ENCODE results near the gene SEPTIN8. TPM values are rescaled to one million over a fixed set of nuclear protein-coding genes. Genes with fewer than 3 reads are reported as not detected.

Gene SEPTIN8
- total and polyA plus RNA-seq, 2 of the 13 experiments (the other 11 are each of a cell fraction or from before 2014, with no cell fraction given): 41.4 to 49.9 TPM

DNA sequence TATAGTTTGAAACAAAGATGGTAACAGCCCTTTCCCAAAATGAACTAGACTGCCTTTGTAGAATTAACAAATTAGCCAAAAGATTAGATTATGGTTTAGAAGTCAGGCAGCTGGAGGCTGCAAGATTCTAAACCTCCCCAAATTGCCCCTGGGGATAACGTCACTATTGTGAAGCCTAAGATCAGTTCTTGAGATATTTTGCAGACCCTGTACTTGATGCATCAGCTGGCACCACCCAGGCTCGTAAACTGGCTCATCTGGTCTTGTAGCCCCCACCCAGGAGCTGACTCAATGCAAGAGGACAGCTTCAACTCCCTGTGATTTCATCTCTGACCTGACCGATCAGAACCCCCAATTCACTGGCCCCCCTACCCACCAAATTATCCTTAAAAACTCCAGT, 31.8 kb upstream of the SEPTIN8 start:
- TF ChIP-seq ZNF841 (CRISPR knock-in tag; IDR thresholded peaks at IDR 0.05; ENCODE audit: borderline replicate concordance): no peak
- no peak for TF ChIP-seq IKZF1 (IDR thresholded peaks at IDR 0.05)
- TF ChIP-seq HOXA9 (CRISPR knock-in tag; IDR thresholded peaks at IDR 0.05; ENCODE audit: borderline replicate concordance): no peak
- no peak for TF ChIP-seq MAZ (IDR thresholded peaks at IDR 0.05; ENCODE audit: borderline replicate concordance, low read depth, low read length)
- no peak for TF ChIP-seq MAZ (CRISPR knock-in tag; IDR thresholded peaks at IDR 0.05; ENCODE audit: low read depth)
- no peak for TF ChIP-seq ZC3H13 (CRISPR knock-in tag; IDR thresholded peaks at IDR 0.05)
- no peak for TF ChIP-seq ZMYM4 (CRISPR knock-in tag; IDR thresholded peaks at IDR 0.05)
- no peak for TF ChIP-seq POGZ (CRISPR knock-in tag; IDR thresholded peaks at IDR 0.05)
- no peak for TF ChIP-seq ZNF619 (CRISPR knock-in tag; IDR thresholded peaks at IDR 0.05)
- TF ChIP-seq SRSF1 (optimal IDR thresholded peaks at IDR 0.05; ENCODE audit: low read depth, low read length): no peak
- TF ChIP-seq TP53 (CRISPR knock-in tag; conservative IDR thresholded peaks at IDR 0.05): no peak
- no peak for TF ChIP-seq MAFG (CRISPR knock-in tag; IDR thresholded peaks at IDR 0.05)
- TF ChIP-seq NCOR1 (IDR thresholded peaks at IDR 0.05; ENCODE audit: borderline replicate concordance, low read length): no peak
- TF ChIP-seq, protein P1, sequence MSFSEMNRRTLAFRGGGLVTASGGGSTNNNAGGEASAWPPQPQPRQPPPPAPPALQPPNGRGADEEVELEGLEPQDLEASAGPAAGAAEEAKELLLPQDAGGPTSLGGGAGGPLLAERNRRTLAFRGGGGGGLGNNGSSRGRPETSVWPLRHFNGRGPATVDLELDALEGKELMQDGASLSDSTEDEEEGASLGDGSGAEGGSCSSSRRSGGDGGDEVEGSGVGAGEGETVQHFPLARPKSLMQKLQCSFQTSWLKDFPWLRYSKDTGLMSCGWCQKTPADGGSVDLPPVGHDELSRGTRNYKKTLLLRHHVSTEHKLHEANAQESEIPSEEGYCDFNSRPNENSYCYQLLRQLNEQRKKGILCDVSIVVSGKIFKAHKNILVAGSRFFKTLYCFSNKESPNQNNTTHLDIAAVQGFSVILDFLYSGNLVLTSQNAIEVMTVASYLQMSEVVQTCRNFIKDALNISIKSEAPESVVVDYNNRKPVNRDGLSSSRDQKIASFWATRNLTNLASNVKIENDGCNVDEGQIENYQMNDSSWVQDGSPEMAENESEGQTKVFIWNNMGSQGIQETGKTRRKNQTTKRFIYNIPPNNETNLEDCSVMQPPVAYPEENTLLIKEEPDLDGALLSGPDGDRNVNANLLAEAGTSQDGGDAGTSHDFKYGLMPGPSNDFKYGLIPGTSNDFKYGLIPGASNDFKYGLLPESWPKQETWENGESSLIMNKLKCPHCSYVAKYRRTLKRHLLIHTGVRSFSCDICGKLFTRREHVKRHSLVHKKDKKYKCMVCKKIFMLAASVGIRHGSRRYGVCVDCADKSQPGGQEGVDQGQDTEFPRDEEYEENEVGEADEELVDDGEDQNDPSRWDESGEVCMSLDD (CRISPR knock-in tag; IDR thresholded peaks at IDR 0.05; ENCODE audit: borderline replicate concordance): no peak
- no peak for TF ChIP-seq HDAC1 (CRISPR knock-in tag; IDR thresholded peaks at IDR 0.05)
- no peak for TF ChIP-seq FOXA1 (IDR thresholded peaks at IDR 0.05)
- TF ChIP-seq FOXA1 (CRISPR knock-in tag; IDR thresholded peaks at IDR 0.05): no peak
- in situ Hi-C loops (cut with HindIII; ENCODE audit: extremely low pct_ligation_motif_present, low pct_unique_long_range_greater_than_20kb) (no loop called here), intact Hi-C loops (cut with micrococcal nuclease; ENCODE audit: unreplicated experiment) (no loop called here)
- POLR2A ChIA-PET: interaction anchor here (1.3 to 5.8 kb wide), 4 partner anchors 8 to 31 kb away, joined by 3 to 176 read pairs (median 34); partner anchors contain the start of gene SHROOM1
- FAIRE-seq (no peak), ATAC-seq (no peak), DNase-seq (ENCODE audit: low spot score) (no peak)
- H3K9me3 ChIP-seq (ENCODE audit: low read length): no peaks in the 10 kb centered on the region
- 54% methylated on average over 3 of the region's 3 CpGs for WGBS (ENCODE audit: low lambda C conversion rate)
- no TSS peak for BruUV-seq (replicated peaks)
- no peaks in the 10 kb centered on the region; a peak in 1 of 5 replicates for H3K27me3 ChIP-seq (ENCODE audit: control insufficient read depth in 1 of 2, insufficient read depth in 2 of 2, low read length in 2 of 2)
- peak overlapping the region; percentile 27; the same call in 1 of the 2 replicates for H3K9ac ChIP-seq (ENCODE audit: insufficient read depth, low read depth, low read length)
- peaks cover 12% of the 10 kb centered on the region for H3K79me2 ChIP-seq (ENCODE audit: insufficient read depth, low read length)
- peak overlapping the region in 1 of 3 experiments; percentile 17; a peak in 1 of 6 replicates for H3K4me3 ChIP-seq (replicated peaks in 1 of 3; ENCODE audit: insufficient read depth in 1 of 3, low read depth in 2 of 3, low read length in 3 of 3)
- H3K4me1 ChIP-seq (ENCODE audit: insufficient read depth, low read length): peaks cover 59% of the 10 kb centered on the region
- H3K4me2 ChIP-seq (ENCODE audit: low read depth, low read length): peak overlapping the region; percentile 52
- CTCF ChIA-PET (ENCODE audit: low intra/inter-chr PET ratio, low total read pairs): interaction anchor here (2.6 kb wide), 1 partner anchor 11 kb away, joined by 54 read pairs; no protein-coding TSS in a partner anchor
- H2AFZ ChIP-seq (ENCODE audit: low read length): no peak overlapping the region
- H3K36me3 ChIP-seq (replicated peaks in 1 of 2; ENCODE audit: control insufficient read depth in 1 of 2, insufficient read depth in 2 of 2, low read length in 2 of 2): no peaks in the 10 kb centered on the region
- no peaks in the 10 kb centered on the region for H4K20me1 ChIP-seq (ENCODE audit: insufficient read depth, low read length)
- H3K27ac ChIP-seq (ENCODE audit: extremely low read length, insufficient read depth, low read length): peak overlapping the region; percentile 100

Measured in HepG2 (cell line).